Non-pigmented ciliary epithelial cell (primary cell): Measurements from ENCODE around the gene ARHGAP6.
"Not testable (repeated sequence)": the region's sequence is repeated elsewhere in the genome, so short reads cannot be mapped to it uniquely, and the experiment has no call there.

Source experiments
- DNase-seq: peaks from one replicate; pipeline ENCODE4 v3.0.0-alpha.2; 2010; ENCODE audit warnings: low read depth

The ARHGAP6 gene

GRCh38 chrX:11393949-11394654, 271.6 kb downstream of the ARHGAP6 start:
- no peak for DNase-seq

DNA sequence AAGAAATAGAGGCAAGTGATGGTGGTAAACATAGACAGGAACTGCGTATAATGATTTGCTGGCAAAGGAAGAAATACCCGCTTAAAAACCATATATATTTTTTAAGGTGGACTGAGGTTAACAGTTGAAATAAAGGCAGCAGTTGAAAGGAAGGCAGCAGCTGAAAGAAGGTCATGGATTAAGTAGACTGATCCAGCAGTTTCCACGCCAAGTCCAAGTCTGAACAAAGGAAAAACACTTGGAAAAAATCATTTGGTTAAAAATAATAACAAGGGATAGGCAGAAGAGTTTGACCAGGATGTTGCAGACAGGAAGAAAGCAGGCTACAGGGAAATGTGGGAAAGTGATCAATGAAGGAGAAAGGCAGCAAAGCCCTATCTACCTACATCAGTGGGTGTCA, 278.9 kb downstream of the ARHGAP6 start:
- no peak for DNase-seq

DNA sequence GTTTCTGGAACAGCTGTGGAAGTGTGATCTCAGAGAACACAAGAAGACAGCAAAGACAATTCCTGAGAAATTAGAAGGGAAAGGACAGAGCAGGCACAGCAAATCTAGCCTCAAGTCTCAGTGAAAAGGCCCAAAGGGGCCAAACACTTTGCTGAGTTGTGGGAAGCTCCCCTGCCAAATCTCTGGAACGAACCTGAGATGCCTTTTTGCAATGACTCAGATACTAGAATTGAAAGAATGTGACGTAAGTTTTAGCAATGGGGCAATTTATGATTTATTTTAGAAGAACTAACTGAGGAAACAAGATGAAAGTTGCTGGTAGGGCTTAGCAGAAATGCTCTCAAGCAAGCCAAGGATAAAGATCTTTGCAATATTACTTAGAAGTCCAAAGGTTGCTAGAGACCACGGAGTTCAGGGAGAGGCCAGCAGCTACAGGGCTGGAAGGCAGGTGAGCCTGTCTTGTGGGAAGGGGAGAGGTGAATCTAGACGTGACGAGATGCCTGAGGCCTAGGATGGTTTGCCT, 279.7 kb downstream of the ARHGAP6 start:
- DNase-seq, result no peak

DNA sequence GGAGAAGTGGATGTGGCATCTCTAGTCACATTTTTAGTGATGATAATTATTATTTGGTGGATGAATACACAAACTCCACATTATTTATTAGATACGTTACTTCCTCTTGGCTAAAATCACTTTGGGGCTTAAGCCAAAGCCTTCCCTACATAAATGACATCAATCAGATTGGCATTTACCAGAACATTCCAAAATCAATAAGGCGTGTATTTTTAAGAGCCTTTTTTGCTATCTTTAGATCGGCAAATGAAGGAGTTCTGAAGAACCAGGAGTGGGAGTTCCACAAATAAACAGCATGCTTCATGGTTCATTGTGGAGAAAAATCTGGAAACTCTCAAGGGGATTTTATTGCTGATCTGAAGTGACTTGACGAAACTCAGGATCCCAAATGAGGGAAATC, 282.8 kb downstream of the ARHGAP6 start:
- DNase-seq, result no peak

DNA sequence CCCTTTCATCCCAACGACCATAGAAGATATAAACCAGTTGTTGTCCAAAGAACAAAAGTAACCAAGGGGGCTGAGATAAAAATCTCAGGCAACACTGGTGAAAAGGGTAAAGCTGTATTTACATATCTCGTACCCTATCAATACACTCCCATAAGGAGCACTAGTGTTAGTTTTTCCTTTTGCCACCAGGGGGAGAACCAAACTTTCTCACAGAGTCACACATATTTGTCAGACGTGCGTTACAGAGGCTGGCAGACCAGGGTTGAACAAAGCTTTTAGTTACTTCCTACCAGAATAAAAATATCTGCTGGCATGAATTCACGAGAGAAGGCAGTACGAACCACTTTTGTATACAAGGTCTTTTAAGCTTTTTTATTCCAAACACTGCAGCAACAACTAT, 284.3 kb downstream of the ARHGAP6 start:
- no peak for DNase-seq

- DNase-seq, result no peak
These were observed 285.4 kb downstream of the ARHGAP6 start for GRCh38 chrX:11380187-11380844.

- DNase-seq, result no peak
These were observed 289.6 kb downstream of the ARHGAP6 start for GRCh38 chrX:11376163-11376562.

DNA sequence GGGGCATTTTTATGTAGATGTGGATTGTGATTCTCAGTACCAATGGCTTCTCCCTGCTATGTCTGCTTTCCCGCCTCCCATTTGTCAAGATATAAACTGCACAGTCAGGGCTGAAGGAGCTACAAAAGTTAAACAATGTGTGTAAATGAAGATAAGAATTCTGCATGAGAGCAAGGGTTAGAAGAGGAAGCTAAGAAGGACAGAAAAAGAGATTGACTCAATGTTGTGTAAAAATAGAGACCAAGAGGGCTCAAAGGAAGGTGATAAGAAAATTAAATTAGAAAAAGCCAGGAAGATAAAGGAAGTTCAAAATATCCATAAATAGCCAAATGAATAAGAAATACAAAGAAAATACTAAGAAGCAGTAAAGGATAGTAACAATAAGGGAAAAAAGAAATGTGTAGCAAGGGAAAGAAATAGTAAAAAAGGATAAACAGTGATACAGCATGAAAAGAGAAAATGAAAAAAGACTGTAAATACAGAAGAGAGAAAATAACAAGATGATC, 290.1 kb downstream of the ARHGAP6 start:
- DNase-seq, result no peak

DNA sequence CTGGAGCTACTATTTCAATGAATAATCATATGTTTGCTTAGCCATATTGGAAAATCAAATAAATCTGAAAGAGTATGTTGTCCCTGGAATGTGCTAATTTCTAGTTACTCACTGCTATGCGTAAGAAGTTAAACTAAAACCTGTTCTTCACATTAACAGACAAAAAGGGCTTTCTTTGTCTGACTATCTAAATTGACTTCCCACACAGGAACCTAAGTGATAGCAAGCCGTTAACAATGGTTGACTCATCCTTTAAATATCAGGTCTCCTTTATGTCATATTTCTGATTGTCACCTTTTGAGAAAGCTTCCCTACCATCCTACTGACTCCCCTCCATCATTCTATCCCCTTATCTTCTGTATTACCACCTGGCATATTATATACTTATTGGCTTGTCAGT, 291.1 kb downstream of the ARHGAP6 start:
- DNase-seq, result no peak

DNA sequence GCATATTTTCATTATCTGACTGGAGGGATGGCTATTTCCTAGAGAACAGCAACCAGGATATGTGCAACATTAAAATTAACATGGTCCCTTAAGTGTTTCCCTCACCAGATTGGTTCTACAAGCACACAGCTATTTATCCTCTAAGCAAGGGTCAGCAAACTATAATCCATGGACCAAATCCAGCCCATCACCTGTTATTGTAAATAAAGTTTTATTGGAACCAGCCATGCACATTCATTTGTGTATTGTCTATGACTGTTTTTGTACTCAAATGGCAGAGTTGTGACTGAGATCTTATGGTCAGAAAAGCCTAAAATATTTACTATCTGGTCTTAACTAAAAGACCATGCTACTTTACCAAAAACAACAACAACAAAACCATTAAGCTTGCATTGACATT, 294.6 kb downstream of the ARHGAP6 start:
- DNase-seq, result no peak

GRCh38 chrX:11367609-11368430, 297.9 kb downstream of the ARHGAP6 start:
- no peak for DNase-seq

- DNase-seq, result no peak
These were observed 298.6 kb downstream of the ARHGAP6 start for GRCh38 chrX:11366998-11367595.

- DNase-seq, result no peak
These were observed 300.3 kb downstream of the ARHGAP6 start for GRCh38 chrX:11365426-11365825.

GRCh38 chrX:11364835-11365234, 300.9 kb downstream of the ARHGAP6 start:
- DNase-seq, result no peak

DNA sequence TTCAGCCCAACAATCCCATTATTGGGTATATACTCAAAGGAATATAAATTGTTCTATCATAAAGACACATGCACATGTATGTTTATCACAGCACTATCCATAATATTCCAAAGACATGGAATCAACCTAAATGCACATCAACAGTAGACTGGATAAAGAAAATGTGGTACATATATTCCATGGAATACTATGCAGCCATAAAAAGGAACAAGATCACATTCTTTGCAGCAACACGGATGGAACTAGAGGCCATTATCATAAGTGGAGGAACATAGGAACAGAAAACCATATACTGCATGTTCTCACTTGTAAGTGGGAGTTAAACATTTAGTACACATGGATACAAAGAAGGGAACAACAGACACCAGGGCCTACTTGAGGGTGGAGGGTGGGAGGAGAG, 301.9 kb downstream of the ARHGAP6 start:
- not testable (repeated sequence) for DNase-seq

GRCh38 chrX:11363069-11363594, 302.6 kb downstream of the ARHGAP6 start:
- no peak for DNase-seq

DNA sequence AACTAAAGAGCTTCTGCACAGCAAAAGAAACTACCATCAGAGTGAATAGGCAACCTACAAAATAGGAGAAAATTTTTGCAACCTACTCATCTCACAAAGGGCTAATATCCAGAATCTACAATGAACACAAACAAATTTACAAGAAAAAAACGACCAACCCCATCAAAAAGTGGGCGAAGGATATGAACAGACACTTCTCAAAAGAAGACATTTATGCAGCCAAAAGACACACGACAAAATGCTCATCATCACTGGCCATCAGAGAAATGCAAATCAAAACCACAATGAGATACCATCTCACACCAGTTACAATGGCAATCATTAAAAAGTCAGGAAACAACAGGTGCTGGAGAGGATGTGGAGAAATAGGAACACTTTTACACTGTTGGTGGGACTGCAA, 304.1 kb downstream of the ARHGAP6 start:
- DNase-seq, result not testable (repeated sequence)

DNA sequence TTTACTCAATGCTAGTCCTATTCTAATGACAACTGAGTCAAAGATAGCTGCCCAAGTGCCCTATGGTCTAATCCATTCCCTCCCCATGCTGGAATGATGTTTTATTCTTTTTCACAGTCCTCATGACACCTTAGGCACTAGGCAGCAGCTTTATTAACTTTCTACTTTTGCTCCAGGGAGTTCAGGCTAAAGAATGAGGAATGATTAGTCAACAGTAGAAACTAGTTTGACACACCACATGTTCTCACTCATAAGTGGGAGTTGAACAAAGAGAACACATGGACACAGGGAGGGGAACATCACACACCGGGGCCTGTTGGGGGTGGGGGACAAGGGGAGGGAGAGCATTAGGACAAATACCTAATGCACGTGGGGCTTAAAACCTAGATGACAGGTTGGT, 309.8 kb downstream of the ARHGAP6 start:
- not testable (repeated sequence) for DNase-seq

GRCh38 chrX:11355259-11355909, 310.3 kb downstream of the ARHGAP6 start:
- no peak for DNase-seq

GRCh38 chrX:11352296-11352741, 313.4 kb downstream of the ARHGAP6 start:
- no peak for DNase-seq
